Effector memory CD4-positive, alpha-beta T cell (primary cell): ENCODE data around the gene DNASE1L2.

Source experiments
- DNase-seq, 3 donors: peaks; one replicate each; pipeline ENCODE4 v3.0.0-alpha.2; 2020
- H3K27ac ChIP-seq: 2 replicates; pipeline ENCODE4 v1.7.0; 2013; ENCODE audit warnings: mild to moderate bottlenecking, low read length, moderate library complexity; ENCODE audit not compliant: insufficient read depth, poor library complexity, severe bottlenecking
- H3K27me3 ChIP-seq: replicated peaks from 2 replicates; pipeline ENCODE4 v1.7.0; 2013; ENCODE audit warnings: mild to moderate bottlenecking, low read length; ENCODE audit not compliant: insufficient read depth, control insufficient read depth, poor library complexity, severe bottlenecking
- H3K36me3 ChIP-seq: 2 replicates; pipeline ENCODE4 v1.7.0; 2013; ENCODE audit warnings: mild to moderate bottlenecking, low read length, moderate library complexity; ENCODE audit not compliant: control insufficient read depth, insufficient read depth
- H3K4me1 ChIP-seq: 2 replicates; pipeline ENCODE4 v1.7.0; 2013; ENCODE audit warnings: low read length, mild to moderate bottlenecking; ENCODE audit not compliant: control insufficient read depth, insufficient read depth, poor library complexity, severe bottlenecking
- H3K4me3 ChIP-seq: 2 replicates; pipeline ENCODE4 v1.7.0; 2013; ENCODE audit warnings: low read length, low read depth, mild to moderate bottlenecking; ENCODE audit not compliant: insufficient read depth, poor library complexity, severe bottlenecking
- H3K9me3 ChIP-seq: 2 replicates; pipeline ENCODE4 v1.7.0; 2013; ENCODE audit warnings: mild to moderate bottlenecking, low read length, moderate library complexity; ENCODE audit not compliant: control insufficient read depth

The DNASE1L2 gene

GRCh38 chr16:2223221-2223941, 12.9 kb upstream of the DNASE1L2 start, which contains the start of gene E4F1:
Gene E4F1 (plus strand): TSS chr16:2223591. CDS start chr16:2223614, 23 bp downstream.
- peaks cover 6% of the 10 kb centered on the region for H3K4me1 ChIP-seq
- no peaks in the 10 kb centered on the region for H3K9me3 ChIP-seq
- no peaks in the 10 kb centered on the region for H3K27me3 ChIP-seq
- H3K36me3 ChIP-seq = peaks cover 3% of the 10 kb centered on the region
- peak within 1 kb of the TSS; percentile 84 for H3K27ac ChIP-seq
- peak within 1 kb of the TSS; percentile 95 for H3K4me3 ChIP-seq
- DNase-seq = peak; percentile 98 to 99 (median 99)

DNA sequence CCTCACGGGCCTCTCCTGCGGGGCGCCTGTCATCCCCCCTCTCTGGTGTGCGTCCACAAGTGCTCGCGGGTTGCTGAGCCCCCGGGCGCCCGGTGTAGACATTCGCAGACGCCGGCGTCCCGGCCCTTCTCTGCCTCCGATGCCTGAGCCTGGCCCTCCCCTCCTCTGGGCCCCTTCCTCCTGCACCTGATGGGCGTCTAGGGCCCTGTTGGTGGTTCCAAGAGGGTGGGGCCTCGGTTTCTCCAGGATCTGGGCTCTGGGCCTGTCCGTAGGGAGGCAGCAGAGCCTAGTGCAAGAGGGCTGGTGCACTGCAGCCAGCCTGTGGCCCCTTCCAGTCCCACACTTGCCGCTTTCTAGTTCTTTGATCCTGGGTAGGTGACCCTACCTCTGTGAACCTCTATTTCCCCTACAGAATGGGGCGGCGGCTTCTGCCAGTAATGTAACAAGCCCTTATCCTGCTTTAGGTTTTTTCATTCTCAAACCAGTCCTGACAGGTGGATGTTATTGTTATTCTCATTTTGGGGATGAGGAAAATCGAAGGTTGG, 12.2 kb upstream of the DNASE1L2 start:
- H3K27me3 ChIP-seq = no peaks in the 10 kb centered on the region
- peaks cover 6% of the 10 kb centered on the region for H3K4me1 ChIP-seq
- no peaks in the 10 kb centered on the region for H3K9me3 ChIP-seq
- H3K36me3 ChIP-seq = peaks cover 9% of the 10 kb centered on the region
- H3K27ac ChIP-seq = peak overlapping the region; percentile 84
- H3K4me3 ChIP-seq = peak overlapping the region; percentile 95
- DNase-seq = no peak

DNA sequence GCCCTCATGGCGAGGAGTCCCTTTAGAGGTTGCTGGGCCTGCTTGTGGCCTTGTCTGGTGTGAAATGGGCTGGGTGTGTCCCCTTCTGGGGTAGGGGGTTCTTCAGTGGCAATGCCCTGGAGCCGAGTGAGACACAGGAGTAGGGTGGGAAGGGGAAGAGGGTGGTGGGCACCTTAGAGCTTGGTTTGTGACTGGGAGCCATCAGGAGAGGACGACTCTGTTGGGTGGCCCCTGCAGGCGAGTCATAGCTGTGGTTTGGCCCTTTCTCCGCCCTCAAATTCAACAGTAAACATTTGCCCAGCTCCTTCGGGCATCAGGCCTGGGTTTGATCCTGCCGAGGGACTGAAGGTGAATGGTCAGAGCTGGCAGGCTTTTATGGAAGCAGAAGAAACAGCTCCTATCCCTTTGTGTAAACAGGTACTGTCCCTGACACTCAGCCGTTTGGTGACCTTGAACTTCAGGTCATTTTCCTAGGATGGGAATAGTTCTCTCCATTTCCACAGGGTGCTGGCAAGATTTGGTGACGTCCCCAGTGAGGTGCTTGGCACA, 9.9 kb upstream of the DNASE1L2 start:
- Histone ChIP-seq H3K27ac (no peak overlapping the region), H3K4me3 (no peak overlapping the region)
- DNase-seq = no peak

DNA sequence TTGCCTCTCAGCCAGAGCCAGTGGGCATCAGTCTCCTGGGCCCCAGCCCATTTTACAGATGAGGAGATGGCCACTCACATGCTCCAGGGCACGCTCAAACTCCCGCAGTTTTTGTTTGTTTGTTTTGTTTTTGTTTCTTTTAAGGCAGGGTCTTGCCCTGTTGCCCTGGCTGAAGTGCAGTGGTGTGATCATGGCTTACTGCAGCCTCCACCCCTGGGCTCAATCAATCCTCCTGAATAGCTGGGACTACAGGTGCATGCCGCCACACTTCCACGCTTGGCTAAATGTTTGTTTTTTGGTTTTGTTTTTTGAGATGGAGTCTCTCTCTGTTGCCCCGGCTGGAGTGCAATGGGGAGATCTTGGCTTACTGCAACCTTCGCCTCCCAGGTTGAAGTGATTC, 9.3 kb upstream of the DNASE1L2 start:
- no peak for DNase-seq
- H3K36me3 ChIP-seq = peaks cover 38% of the 10 kb centered on the region
- H3K27me3 ChIP-seq = no peaks in the 10 kb centered on the region
- peaks cover 6% of the 10 kb centered on the region for H3K4me1 ChIP-seq
- no peak overlapping the region for H3K27ac ChIP-seq
- no peak overlapping the region for H3K4me3 ChIP-seq
- no peaks in the 10 kb centered on the region for H3K9me3 ChIP-seq

More for the DNA sequence above, 9.9 kb upstream of the DNASE1L2 start:
- Histone ChIP-seq H3K27me3 (no peaks in the 10 kb centered on the region), H3K4me1 (peaks cover 6% of the 10 kb centered on the region), H3K36me3 (peaks cover 32% of the 10 kb centered on the region), H3K9me3 (no peaks in the 10 kb centered on the region)

GRCh38 chr16:2228161-2228824, 8.0 kb upstream of the DNASE1L2 start:
- H3K4me1 ChIP-seq = peaks cover 6% of the 10 kb centered on the region
- no peak for DNase-seq
- H3K36me3 ChIP-seq = peaks cover 52% of the 10 kb centered on the region

GRCh38 chr16:2229091-2229490, 7.2 kb upstream of the DNASE1L2 start:
- Histone ChIP-seq H3K4me1 (peaks cover 2% of the 10 kb centered on the region), H3K4me3 (no peak overlapping the region), H3K36me3 (peaks cover 60% of the 10 kb centered on the region), H3K27me3 (no peaks in the 10 kb centered on the region), H3K27ac (no peak overlapping the region), H3K9me3 (no peaks in the 10 kb centered on the region)
- DNase-seq = no peak

More at GRCh38 chr16:2228161-2228824, 8.0 kb upstream of the DNASE1L2 start:
- H3K4me3 ChIP-seq = no peak overlapping the region
- no peaks in the 10 kb centered on the region for H3K9me3 ChIP-seq
- H3K27ac ChIP-seq = no peak overlapping the region
- H3K27me3 ChIP-seq = no peaks in the 10 kb centered on the region

GRCh38 chr16:2229632-2230250, 6.5 kb upstream of the DNASE1L2 start:
- Histone ChIP-seq H3K27ac (no peak overlapping the region), H3K9me3 (no peaks in the 10 kb centered on the region), H3K27me3 (no peaks in the 10 kb centered on the region), H3K36me3 (peaks cover 67% of the 10 kb centered on the region), H3K4me3 (no peak overlapping the region), H3K4me1 (no peaks in the 10 kb centered on the region)
- no peak for DNase-seq

GRCh38 chr16:2230376-2230775, 5.9 kb upstream of the DNASE1L2 start:
- Histone ChIP-seq H3K36me3 (peaks cover 73% of the 10 kb centered on the region), H3K4me3 (no peak overlapping the region)
- DNase-seq = no peak

GRCh38 chr16:2231016-2231931, 5.0 kb upstream of the DNASE1L2 start:
- Histone ChIP-seq H3K9me3 (no peaks in the 10 kb centered on the region), H3K36me3 (peaks cover 75% of the 10 kb centered on the region), H3K4me1 (peaks cover 2% of the 10 kb centered on the region), H3K4me3 (no peak overlapping the region), H3K27ac (no peak overlapping the region), H3K27me3 (peaks cover 3% of the 10 kb centered on the region)
- DNase-seq = no peak

More at GRCh38 chr16:2230376-2230775, 5.9 kb upstream of the DNASE1L2 start:
- Histone ChIP-seq H3K9me3 (no peaks in the 10 kb centered on the region), H3K27me3 (no peaks in the 10 kb centered on the region), H3K27ac (no peak overlapping the region), H3K4me1 (no peaks in the 10 kb centered on the region)
